CD4-positive, CD25-positive, alpha-beta regulatory T cell (primary cell): ENCODE results near the gene ANAPC15. TPM values are rescaled to one million over a fixed set of nuclear protein-coding genes. Genes with fewer than 3 reads are reported as not detected.

Experiments used
- ATAC-seq, 2 donors: fragments of 150-1000 bp; cut with Tn5 transposase; one replicate each; pipeline ENCODE4 v1.10.0; 2021; ENCODE audit warnings: low read depth in 2 of 2, moderate number of reproducible peaks in 2 of 2, moderate library complexity in 1 of 2
- DNase-seq, 3 donors: peaks; one replicate each; pipeline versions ENCODE4 v3.0.0 to v3.0.0-alpha.2; 2012 to 2022; ENCODE audit warnings: mixed read lengths in 1 of 3
- H3K27ac ChIP-seq: one replicate; pipeline ENCODE4 v1.7.0; 2013; ENCODE audit warnings: mild to moderate bottlenecking, low read length; ENCODE audit not compliant: insufficient read depth, poor library complexity, severe bottlenecking
- H3K27me3 ChIP-seq: one replicate; pipeline ENCODE4 v1.7.0; 2013; ENCODE audit warnings: low read length; ENCODE audit not compliant: control insufficient read depth, insufficient read depth
- H3K36me3 ChIP-seq: one replicate; pipeline ENCODE4 v1.7.0; 2013; ENCODE audit warnings: mild to moderate bottlenecking, low read length, moderate library complexity; ENCODE audit not compliant: control insufficient read depth, insufficient read depth
- H3K4me1 ChIP-seq: 2 replicates; pipeline ENCODE4 v1.7.0; 2013; ENCODE audit warnings: mild to moderate bottlenecking, low read length; ENCODE audit not compliant: insufficient read depth, control insufficient read depth, poor library complexity, severe bottlenecking
- H3K4me3 ChIP-seq: one replicate; pipeline ENCODE4 v1.7.0; 2013; ENCODE audit warnings: low read depth, mild to moderate bottlenecking, low read length, moderate library complexity
- H3K9me3 ChIP-seq, 2 experiments: 1 replicate in 1 of 2; 2 replicates in 1 of 2; pipeline ENCODE4 v1.7.0; 2013; ENCODE audit warnings: low read length in 2 of 2, mild to moderate bottlenecking in 1 of 2, moderate library complexity in 1 of 2; ENCODE audit not compliant: control insufficient read depth in 2 of 2
- H3K27ac Mint-ChIP-seq, 3 donors: one replicate each; pipeline ENCODE4 v1.8.0; 2020 to 2022; ENCODE audit warnings: mild to moderate bottlenecking in 3 of 3, mixed read lengths in 3 of 3, moderate library complexity in 2 of 3
- H3K27me3 Mint-ChIP-seq: one replicate; pipeline ENCODE4 v1.8.0; 2022; ENCODE audit warnings: mild to moderate bottlenecking, mixed read lengths
- H3K36me3 Mint-ChIP-seq: one replicate; pipeline ENCODE4 v1.8.0; 2020; ENCODE audit warnings: mixed read lengths
- H3K4me1 Mint-ChIP-seq, 4 donors: one replicate each; pipeline ENCODE4 v1.8.0; 2020 to 2022; ENCODE audit warnings: mixed read lengths in 4 of 4, mild to moderate bottlenecking in 1 of 4
- H3K4me3 Mint-ChIP-seq, 4 donors: one replicate each; pipeline ENCODE4 v1.8.0; 2020 to 2022; ENCODE audit warnings: mild to moderate bottlenecking in 4 of 4, mixed read lengths in 4 of 4, moderate library complexity in 3 of 4
- H3K9me3 Mint-ChIP-seq, 7 donors: one replicate each; pipeline ENCODE4 v1.8.0; 2020 to 2022; ENCODE audit warnings: mixed read lengths in 7 of 7, mild to moderate bottlenecking in 3 of 7, moderate library complexity in 2 of 7
- polyA plus RNA-seq, 4 donors: library from polyadenylated mRNA; unstranded; fragments of 300-500 nt; fragmentation: Illumina TruSeq; gene quantifications; one replicate each; pipeline ENCODE4 v1.2.3, GENCODE V29; 2021
- total RNA-seq: library from RNA; stranded (reverse); gene quantifications from one replicate; pipeline ENCODE4 v1.2.3, GENCODE V29; 2022

ANAPC15 gene
- total and polyA plus RNA-seq, 5 donors from 2014 or later, result 46.3 to 103 (median 96.7) TPM

GRCh38 chr11:72111300-72112142 lies 974 bp downstream of the ANAPC15 start:
- Mint-ChIP-seq H3K27me3 (peaks cover 11% of the 10 kb centered on the region), H3K36me3 (peaks cover 12% of the 10 kb centered on the region), H3K4me3 (peak overlapping the region; percentile 92 to 97 (median 96)), H3K9me3 (no peaks in the 10 kb centered on the region), H3K27ac (peak overlapping the region; percentile 98 to 100 (median 99)), H3K4me1 (peaks cover 0 to 30% (median 21%) of the 10 kb centered on the region in 4 donors)
- peaks cover 18% of the 10 kb centered on the region for H3K36me3 ChIP-seq
- peaks cover 19% of the 10 kb centered on the region for H3K4me1 ChIP-seq
- H3K27me3 ChIP-seq, result no peaks in the 10 kb centered on the region
- ATAC-seq (no peak), DNase-seq (no peak)
- H3K27ac ChIP-seq, result peak overlapping the region; percentile 96
- H3K9me3 ChIP-seq, result no peaks in the 10 kb centered on the region
- H3K4me3 ChIP-seq, result peak overlapping the region; percentile 93

- H3K9me3 Mint-ChIP-seq, result peaks cover 0 to 1% (median 0%) of the 10 kb centered on the region in 7 donors
- H3K4me1 Mint-ChIP-seq, result peaks cover 22 to 46% (median 30%) of the 10 kb centered on the region in 4 donors
- peak within 1 kb of the TSS; percentile 83 to 98 (median 96) for H3K27ac Mint-ChIP-seq
- no peaks in the 10 kb centered on the region for H3K27me3 Mint-ChIP-seq
- no peak within 1 kb of the TSS for H3K27ac ChIP-seq
- ATAC-seq, result no peak
- H3K36me3 ChIP-seq, result peaks cover 18% of the 10 kb centered on the region
- no peak for DNase-seq
- peak within 1 kb of the TSS in 2 of 4 donors; percentile 43 to 92 for H3K4me3 Mint-ChIP-seq
- peaks cover 24% of the 10 kb centered on the region for H3K4me1 ChIP-seq
- no peaks in the 10 kb centered on the region for H3K9me3 ChIP-seq
- H3K4me3 ChIP-seq, result no peak within 1 kb of the TSS
- H3K27me3 ChIP-seq, result no peaks in the 10 kb centered on the region
- H3K36me3 Mint-ChIP-seq, result peaks cover 23% of the 10 kb centered on the region
Measured at GRCh38 chr11:72105888-72106287, 6.6 kb downstream of the ANAPC15 start, which contains the start of gene TOMT. Gene TOMT (plus strand): TSS chr11:72105924. CDS start chr11:72105952, 28 bp downstream.

- H3K4me3 Mint-ChIP-seq, result peak overlapping the region; percentile 92 to 95 (median 92)
- Histone ChIP-seq H3K4me3 (peak overlapping the region; percentile 58), H3K27ac (peak overlapping the region; percentile 90), H3K9me3 (no peaks in the 10 kb centered on the region), H3K36me3 (peaks cover 22% of the 10 kb centered on the region), H3K27me3 (no peaks in the 10 kb centered on the region), H3K4me1 (peaks cover 31% of the 10 kb centered on the region)
- no peak for ATAC-seq
- peaks cover 16% of the 10 kb centered on the region for H3K36me3 Mint-ChIP-seq
- peak overlapping the region; percentile 96 to 98 (median 97) for H3K27ac Mint-ChIP-seq
- DNase-seq, result no peak
- peaks cover 0 to 1% (median 0%) of the 10 kb centered on the region in 7 donors for H3K9me3 Mint-ChIP-seq
- H3K4me1 Mint-ChIP-seq, result peaks cover 24 to 58% (median 34%) of the 10 kb centered on the region in 4 donors
- no peaks in the 10 kb centered on the region for H3K27me3 Mint-ChIP-seq
Measured at GRCh38 chr11:72103754-72104167, 8.7 kb downstream of the ANAPC15 start.

GRCh38 chr11:72102946-72103753 lies 9.3 kb downstream of the ANAPC15 start, which contains the start of gene LAMTOR1:
Gene LAMTOR1 (minus strand): TSS chr11:72103297. CDS start chr11:72103224, 73 bp downstream.
- Histone ChIP-seq H3K36me3 (peaks cover 22% of the 10 kb centered on the region), H3K27me3 (no peaks in the 10 kb centered on the region), H3K27ac (peak within 1 kb of the TSS; percentile 90), H3K4me3 (peak within 1 kb of the TSS; percentile 90), H3K4me1 (peaks cover 31% of the 10 kb centered on the region), H3K9me3 (no peaks in the 10 kb centered on the region)
- Mint-ChIP-seq H3K36me3 (peaks cover 16% of the 10 kb centered on the region), H3K27me3 (no peaks in the 10 kb centered on the region), H3K27ac (peak within 1 kb of the TSS; percentile 96 to 98 (median 97)), H3K4me1 (peaks cover 24 to 58% (median 34%) of the 10 kb centered on the region in 4 donors), H3K9me3 (peaks cover 0 to 1% (median 0%) of the 10 kb centered on the region in 7 donors), H3K4me3 (peak within 1 kb of the TSS; percentile 92 to 95 (median 92))
- DNase-seq (peak; percentile 96 to 99 (median 97)), ATAC-seq (peak; percentile 96 to 98)

GRCh38 chr11:72102631-72102945 lies 9.9 kb downstream of the ANAPC15 start:
- no peak for DNase-seq
- Histone ChIP-seq H3K36me3 (peaks cover 24% of the 10 kb centered on the region), H3K27me3 (no peaks in the 10 kb centered on the region), H3K27ac (peak overlapping the region; percentile 90), H3K4me1 (peaks cover 31% of the 10 kb centered on the region), H3K4me3 (peak overlapping the region; percentile 90), H3K9me3 (no peaks in the 10 kb centered on the region)
- Mint-ChIP-seq H3K27ac (peak overlapping the region; percentile 94 to 98 (median 96)), H3K4me3 (peak overlapping the region; percentile 92 to 95 (median 92)), H3K27me3 (no peaks in the 10 kb centered on the region), H3K9me3 (peaks cover 0 to 1% (median 0%) of the 10 kb centered on the region in 7 donors), H3K4me1 (peaks cover 24 to 61% (median 34%) of the 10 kb centered on the region in 4 donors), H3K36me3 (peaks cover 16% of the 10 kb centered on the region)
- ATAC-seq, result no peak

GRCh38 chr11:72102162-72102561 lies 10.3 kb downstream of the ANAPC15 start:
- H3K4me1 ChIP-seq, result peaks cover 31% of the 10 kb centered on the region
- Mint-ChIP-seq H3K36me3 (peaks cover 13% of the 10 kb centered on the region), H3K4me1 (peaks cover 24 to 61% (median 33%) of the 10 kb centered on the region in 4 donors), H3K27me3 (no peaks in the 10 kb centered on the region), H3K9me3 (peaks cover 0 to 1% (median 0%) of the 10 kb centered on the region in 7 donors), H3K27ac (peak overlapping the region; percentile 94 to 98 (median 96)), H3K4me3 (peak overlapping the region; percentile 92 to 95 (median 92))
- peak overlapping the region; percentile 90 for H3K4me3 ChIP-seq
- H3K36me3 ChIP-seq, result peaks cover 26% of the 10 kb centered on the region
- no peak for ATAC-seq
- peak overlapping the region; percentile 90 for H3K27ac ChIP-seq
- H3K27me3 ChIP-seq, result no peaks in the 10 kb centered on the region
- H3K9me3 ChIP-seq, result no peaks in the 10 kb centered on the region
- no peak for DNase-seq

GRCh38 chr11:72100462-72100861 lies 12.0 kb downstream of the ANAPC15 start:
- Mint-ChIP-seq H3K36me3 (peaks cover 18% of the 10 kb centered on the region), H3K27me3 (no peaks in the 10 kb centered on the region), H3K9me3 (peaks cover 0 to 1% (median 0%) of the 10 kb centered on the region in 7 donors), H3K27ac (peak overlapping the region; percentile 94 to 98 (median 96)), H3K4me1 (peaks cover 24 to 60% (median 33%) of the 10 kb centered on the region in 4 donors), H3K4me3 (peak overlapping the region in 2 of 4 donors; percentile 92 to 95)
- Histone ChIP-seq H3K27ac (no peak overlapping the region), H3K4me1 (peaks cover 31% of the 10 kb centered on the region), H3K4me3 (no peak overlapping the region), H3K9me3 (no peaks in the 10 kb centered on the region), H3K36me3 (peaks cover 35% of the 10 kb centered on the region), H3K27me3 (no peaks in the 10 kb centered on the region)
- no peak for ATAC-seq
- no peak for DNase-seq
